Stomach (tissue), 4 donors: Measurements from ENCODE around the gene TM4SF18.
A peak's percentile ranks its signal among the peaks of the same experiment; 100 is the strongest.

ENCODE experiments used
- EP300 ChIP-seq: sonication (generic); formaldehyde crosslinking; IDR thresholded peaks from one replicate; pipeline ENCODE4 v1.6.1; 2017; ENCODE audit warnings: antibody characterized with exemption
- POLR2A ChIP-seq, 4 donors: fragments of 450-650 bp; IDR thresholded peaks; one replicate each; pipeline ENCODE4 v1.6.1; 2016; ENCODE audit warnings: antibody characterized with exemption in 4 of 4, control low read depth in 2 of 4, mild to moderate bottlenecking in 1 of 4, moderate library complexity in 1 of 4
- POLR2AphosphoS5 ChIP-seq, 3 donors: sonication (generic); formaldehyde crosslinking; IDR thresholded peaks; one replicate each; pipeline ENCODE4 v1.6.1; 2016; ENCODE audit warnings: antibody characterized with exemption in 3 of 3
- TF ChIP-seq, protein P1 (sequence below), 7 experiments: fragments of 450-650 bp in 4 of 7; fragments of 200-600 bp in 3 of 7; sonication (generic) in 3 of 7; IDR thresholded peaks; one replicate each; pipeline ENCODE4 v1.5.1; 2016 to 2019; ENCODE audit warnings: antibody characterized with exemption in 7 of 7, control low read depth in 2 of 7, mild to moderate bottlenecking in 1 of 7

DNA sequence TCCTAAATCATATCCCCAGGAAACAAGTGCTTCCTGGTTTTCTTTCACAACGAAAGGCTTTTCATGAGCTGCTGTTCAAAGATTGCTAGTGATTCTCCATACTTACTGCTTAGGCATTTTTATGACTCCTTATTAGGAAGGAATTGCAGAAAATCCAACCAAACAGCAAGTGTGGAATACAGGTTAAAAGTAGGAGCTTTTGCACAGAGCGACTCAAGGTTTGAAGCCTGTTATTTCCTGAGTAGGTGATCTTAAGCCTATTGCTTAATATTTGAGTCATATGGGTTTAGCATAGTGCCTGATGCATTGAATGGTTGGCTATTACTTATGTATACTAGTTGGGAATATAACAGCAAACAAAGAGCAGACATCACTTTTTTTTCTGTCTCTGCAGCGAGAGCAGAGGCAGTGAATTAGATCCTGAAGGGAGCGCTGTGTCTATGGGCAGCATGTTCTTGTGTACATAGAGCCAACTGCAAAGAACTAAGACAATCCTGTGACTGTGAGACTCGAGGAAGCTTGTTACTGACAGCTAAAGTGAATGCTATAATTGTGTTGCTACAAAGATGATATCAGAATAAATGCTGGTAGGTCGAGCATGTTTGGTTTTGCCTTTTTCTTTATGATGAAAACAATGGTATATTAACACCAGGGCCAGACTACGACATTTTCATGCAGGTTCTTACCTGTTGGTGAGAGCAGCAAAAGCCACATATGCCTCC, 37.7 kb upstream of the TM4SF18 start:
- TF ChIP-seq, protein P1, sequence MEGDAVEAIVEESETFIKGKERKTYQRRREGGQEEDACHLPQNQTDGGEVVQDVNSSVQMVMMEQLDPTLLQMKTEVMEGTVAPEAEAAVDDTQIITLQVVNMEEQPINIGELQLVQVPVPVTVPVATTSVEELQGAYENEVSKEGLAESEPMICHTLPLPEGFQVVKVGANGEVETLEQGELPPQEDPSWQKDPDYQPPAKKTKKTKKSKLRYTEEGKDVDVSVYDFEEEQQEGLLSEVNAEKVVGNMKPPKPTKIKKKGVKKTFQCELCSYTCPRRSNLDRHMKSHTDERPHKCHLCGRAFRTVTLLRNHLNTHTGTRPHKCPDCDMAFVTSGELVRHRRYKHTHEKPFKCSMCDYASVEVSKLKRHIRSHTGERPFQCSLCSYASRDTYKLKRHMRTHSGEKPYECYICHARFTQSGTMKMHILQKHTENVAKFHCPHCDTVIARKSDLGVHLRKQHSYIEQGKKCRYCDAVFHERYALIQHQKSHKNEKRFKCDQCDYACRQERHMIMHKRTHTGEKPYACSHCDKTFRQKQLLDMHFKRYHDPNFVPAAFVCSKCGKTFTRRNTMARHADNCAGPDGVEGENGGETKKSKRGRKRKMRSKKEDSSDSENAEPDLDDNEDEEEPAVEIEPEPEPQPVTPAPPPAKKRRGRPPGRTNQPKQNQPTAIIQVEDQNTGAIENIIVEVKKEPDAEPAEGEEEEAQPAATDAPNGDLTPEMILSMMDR (IDR thresholded peaks at IDR 0.05), result no peak
- TF ChIP-seq POLR2AphosphoS5 (IDR thresholded peaks at IDR 0.05) (peak in 2 of 3 donors; percentile 1 to 17), POLR2A (IDR thresholded peaks at IDR 0.05) (no peak), EP300 (no peak)
